ENCODE data around the gene ODC1. TPM values are rescaled to one million over a fixed set of nuclear protein-coding genes. Genes with fewer than 3 reads are reported as not detected.

The ODC1 gene
- total RNA-seq, 1 donor from 2014 or later: 338 TPM

GRCh38 chr2:10417551-10418335 lies 30.4 kb downstream of the ODC1 start:
- DNase-seq (ENCODE audit: low read depth): no peak

- DNase-seq (ENCODE audit: low read depth): no peak
Observed at GRCh38 chr2:10415640-10416039, 32.5 kb downstream of the ODC1 start.

- DNase-seq (ENCODE audit: low read depth): no peak
Observed at GRCh38 chr2:10415048-10415447, 33.1 kb downstream of the ODC1 start.

GRCh38 chr2:10414591-10414990 lies 33.5 kb downstream of the ODC1 start:
- DNase-seq (ENCODE audit: low read depth): peak; percentile 90

GRCh38 chr2:10413991-10414451 lies 34.1 kb downstream of the ODC1 start:
- DNase-seq (ENCODE audit: low read depth): peak; percentile 71

GRCh38 chr2:10413503-10413902 lies 34.6 kb downstream of the ODC1 start:
- DNase-seq (ENCODE audit: low read depth): no peak

- DNase-seq (ENCODE audit: low read depth): peak; percentile 52
Observed at GRCh38 chr2:10412380-10412779, 35.7 kb downstream of the ODC1 start.

GRCh38 chr2:10411557-10411956 lies 36.6 kb downstream of the ODC1 start:
- no peak for DNase-seq (ENCODE audit: low read depth)

- DNase-seq (ENCODE audit: low read depth): no peak
Observed at GRCh38 chr2:10410823-10411437, 37.2 kb downstream of the ODC1 start.

GRCh38 chr2:10410001-10410822 lies 37.9 kb downstream of the ODC1 start:
- peak; percentile 91 for DNase-seq (ENCODE audit: low read depth)

- DNase-seq (ENCODE audit: low read depth): peak; percentile 73
Observed at GRCh38 chr2:10408649-10409579, 39.2 kb downstream of the ODC1 start.

GRCh38 chr2:10407841-10408648 lies 40.1 kb downstream of the ODC1 start:
- DNase-seq (ENCODE audit: low read depth): no peak

GRCh38 chr2:10407432-10407831 lies 40.7 kb downstream of the ODC1 start:
- DNase-seq (ENCODE audit: low read depth): no peak

- DNase-seq (ENCODE audit: low read depth): no peak
Observed at GRCh38 chr2:10406491-10407188, 41.5 kb downstream of the ODC1 start.

GRCh38 chr2:10406016-10406415 lies 42.1 kb downstream of the ODC1 start:
- peak; percentile 72 for DNase-seq (ENCODE audit: low read depth)

GRCh38 chr2:10405448-10405847 lies 42.7 kb downstream of the ODC1 start:
- DNase-seq (ENCODE audit: low read depth): peak; percentile 98

GRCh38 chr2:10404324-10405143 lies 43.6 kb downstream of the ODC1 start:
- peak; percentile 76 for DNase-seq (ENCODE audit: low read depth)

- no peak for DNase-seq (ENCODE audit: low read depth)
Observed at GRCh38 chr2:10402653-10403215, 45.4 kb downstream of the ODC1 start.

Measured in myocyte (in vitro differentiated cells).